ENCODE results near the gene LRRC18.

Gene LRRC18
- long read RNA-seq, donor 1 = 0 reads
- long read RNA-seq, donor 2 = 0 reads
- long read RNA-seq, donor 3 = 0 reads
- long read RNA-seq, donor 4 = 0 reads
- long read RNA-seq, donor 5 = 0 reads
- long read RNA-seq, donor 6 = 0 reads
- long read RNA-seq, donor 7 = 0 reads
- long read RNA-seq, donor 8 = 0 reads

- DNase-seq = no peak
Observed at GRCh38 chr10:48939790-48940325, at the start of gene LRRC18. TSS of gene LRRC18 (minus strand) at chr10:48939840. CDS start at chr10:48914155, 25,685 bp downstream.

GRCh38 chr10:48985621-48986158 lies 46.0 kb upstream of the LRRC18 start:
- DNase-seq = no peak

GRCh38 chr10:48983648-48984351 lies 44.2 kb upstream of the LRRC18 start:
- DNase-seq = no peak

- no peak for DNase-seq
Observed at GRCh38 chr10:48982584-48982983, 42.9 kb upstream of the LRRC18 start.

DNA sequence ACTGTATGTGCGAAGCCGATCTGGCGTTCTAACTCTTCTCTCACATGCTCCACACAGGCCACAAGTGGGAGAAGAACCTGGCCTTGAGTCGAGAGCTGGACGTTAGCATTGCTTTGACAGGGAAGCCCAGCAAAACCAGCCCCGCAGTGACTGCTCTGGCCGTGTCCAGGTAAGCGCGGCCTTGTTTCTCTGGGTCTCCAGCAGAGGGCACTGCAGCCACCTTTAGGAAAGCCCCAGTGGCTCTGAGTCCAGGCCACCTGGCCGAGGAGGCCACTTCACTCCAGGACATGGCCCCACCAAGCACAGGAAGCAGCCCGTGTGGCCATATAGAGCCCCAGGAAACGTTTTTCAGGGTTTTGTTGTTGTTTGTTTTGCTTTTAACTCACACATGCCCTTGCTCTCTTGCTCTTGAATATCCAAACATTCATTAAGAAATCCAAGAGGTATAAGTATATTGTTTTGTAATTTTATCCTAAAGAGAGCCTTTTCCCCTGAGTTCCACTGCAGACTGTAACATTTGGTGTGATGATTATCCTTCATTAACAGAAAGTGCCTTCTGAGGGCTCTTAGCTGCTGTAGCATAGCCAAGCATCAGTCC lies 41.8 kb upstream of the LRRC18 start:
- peak; percentile 49 for DNase-seq

GRCh38 chr10:48978318-48978717 lies 38.7 kb upstream of the LRRC18 start:
- no peak for DNase-seq

DNA sequence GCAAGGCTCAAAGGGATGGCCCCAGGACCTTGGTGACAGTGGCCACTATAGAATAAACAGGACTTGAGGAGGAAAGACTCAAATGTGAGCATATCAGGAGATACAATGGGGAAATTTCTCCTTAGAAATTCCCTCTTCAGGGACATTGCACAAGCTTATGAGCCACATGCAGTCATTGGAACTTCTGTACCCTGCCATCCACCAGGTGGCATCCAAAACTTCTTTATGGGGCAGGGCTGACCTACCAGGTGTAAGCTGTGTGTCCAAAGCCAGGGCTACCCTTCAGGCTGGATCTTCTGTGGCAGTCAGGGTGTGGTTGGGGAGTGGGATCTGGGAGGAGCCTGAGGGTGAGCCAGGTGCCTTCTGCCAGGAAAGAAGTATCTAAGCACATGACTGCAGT lies 36.6 kb upstream of the LRRC18 start:
- no peak for DNase-seq

DNA sequence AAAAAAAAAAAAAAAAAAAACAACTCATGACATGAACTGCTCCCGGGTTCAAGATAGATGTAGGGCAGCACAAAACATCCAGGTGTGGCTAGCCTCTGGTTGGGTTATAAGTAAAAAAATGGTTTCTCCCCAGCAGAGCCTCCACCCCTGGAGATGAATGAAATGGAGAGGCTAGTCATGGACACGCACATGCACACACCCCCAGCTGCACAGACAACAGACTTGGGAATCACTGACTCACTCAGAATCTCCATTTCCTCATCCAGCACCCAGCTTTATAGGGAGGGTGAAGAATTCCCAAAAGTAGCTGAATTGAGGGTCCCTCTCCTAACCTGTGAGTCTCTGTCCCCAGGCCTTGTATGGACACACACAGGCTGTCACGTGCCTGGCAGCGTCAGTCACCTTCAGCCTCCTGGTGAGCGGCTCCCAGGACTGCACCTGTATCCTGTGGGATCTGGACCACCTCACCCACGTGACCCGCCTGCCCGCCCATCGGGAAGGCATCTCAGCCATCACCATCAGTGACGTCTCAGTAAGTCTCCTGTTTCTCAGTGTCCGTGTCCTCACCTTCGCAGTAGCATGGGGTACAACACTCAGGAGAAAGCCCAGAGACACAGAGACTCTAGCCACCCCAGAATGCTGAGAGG lies 35.0 kb upstream of the LRRC18 start:
- no peak for DNase-seq

DNA sequence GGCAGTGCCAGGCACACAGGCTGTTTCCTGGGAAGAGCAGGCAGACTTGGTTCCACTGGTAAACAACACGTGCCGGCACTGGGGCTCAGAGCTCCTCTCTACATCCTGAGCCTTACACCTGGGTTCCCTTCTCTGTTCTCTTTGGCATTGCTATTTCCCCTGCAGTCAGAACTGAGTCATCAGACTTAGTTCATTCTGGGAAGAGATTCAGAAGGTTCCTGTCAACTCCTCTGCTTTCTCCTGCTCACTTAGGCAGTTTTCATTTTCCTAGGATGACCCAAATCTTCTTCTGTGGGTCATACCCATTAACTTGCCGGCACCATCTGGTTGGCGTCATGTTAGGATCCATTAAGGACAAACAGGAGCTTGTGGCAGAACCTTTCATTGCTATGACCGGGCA lies 33.4 kb upstream of the LRRC18 start:
- DNase-seq = no peak

DNA sequence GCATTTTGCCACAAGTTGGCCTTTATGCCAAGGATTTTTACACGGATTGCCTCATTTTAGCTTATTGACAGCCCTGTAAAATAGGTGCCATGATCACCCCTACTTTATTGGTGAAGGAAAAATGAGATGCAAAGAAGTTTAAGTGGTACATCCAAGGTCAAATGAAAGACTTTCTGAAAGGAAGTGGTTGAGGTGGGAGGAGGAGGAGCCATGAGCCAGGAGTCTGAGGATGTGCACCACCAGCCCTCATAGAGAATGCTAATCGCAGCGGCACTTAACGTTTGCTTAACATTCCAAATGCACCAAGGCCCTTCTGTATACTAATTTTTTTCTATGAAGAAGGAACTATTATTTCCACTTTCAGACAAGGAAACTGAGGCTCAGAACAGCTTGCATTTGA lies 31.0 kb upstream of the LRRC18 start:
- no peak for DNase-seq

DNA sequence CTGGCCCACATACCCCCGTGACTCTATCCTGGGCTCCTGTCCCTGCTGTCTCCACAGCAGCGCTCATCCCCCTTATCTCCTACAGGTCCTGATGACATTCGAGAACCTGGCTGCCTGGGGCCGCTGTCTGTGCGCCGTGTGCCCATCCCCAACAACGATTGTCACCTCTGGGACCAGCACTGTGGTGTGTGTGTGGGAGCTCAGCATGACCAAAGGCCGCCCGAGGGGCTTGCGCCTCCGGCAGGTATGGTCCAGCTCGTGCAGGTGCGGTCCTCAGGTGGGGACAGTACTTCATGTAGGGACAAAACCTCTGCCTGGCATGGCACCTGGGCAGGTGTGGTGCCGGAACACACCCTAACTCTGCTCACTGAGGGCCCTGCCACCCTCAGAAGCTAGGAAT lies 30.4 kb upstream of the LRRC18 start:
- no peak for DNase-seq

- DNase-seq = no peak
Observed at GRCh38 chr10:48968036-48968435, 28.4 kb upstream of the LRRC18 start.

DNA sequence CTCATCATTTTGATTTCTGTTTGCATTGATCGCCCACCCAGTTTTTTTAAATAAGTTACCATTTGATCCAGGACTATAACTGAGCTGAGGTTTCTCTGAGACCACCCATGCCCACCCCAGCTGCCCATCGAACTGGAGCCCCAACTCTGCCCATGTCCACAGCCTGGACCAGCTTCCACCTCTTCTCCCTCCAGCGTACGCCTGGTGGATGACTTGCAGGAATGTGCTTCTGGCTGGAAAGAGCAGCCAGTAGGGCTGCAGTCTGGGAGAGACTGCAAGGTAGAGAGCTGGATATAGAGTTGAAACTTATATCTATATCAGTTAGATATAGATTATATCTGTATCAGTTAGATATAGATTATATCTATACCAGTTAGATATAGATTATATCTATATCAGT lies 25.8 kb upstream of the LRRC18 start:
- DNase-seq = no peak

DNA sequence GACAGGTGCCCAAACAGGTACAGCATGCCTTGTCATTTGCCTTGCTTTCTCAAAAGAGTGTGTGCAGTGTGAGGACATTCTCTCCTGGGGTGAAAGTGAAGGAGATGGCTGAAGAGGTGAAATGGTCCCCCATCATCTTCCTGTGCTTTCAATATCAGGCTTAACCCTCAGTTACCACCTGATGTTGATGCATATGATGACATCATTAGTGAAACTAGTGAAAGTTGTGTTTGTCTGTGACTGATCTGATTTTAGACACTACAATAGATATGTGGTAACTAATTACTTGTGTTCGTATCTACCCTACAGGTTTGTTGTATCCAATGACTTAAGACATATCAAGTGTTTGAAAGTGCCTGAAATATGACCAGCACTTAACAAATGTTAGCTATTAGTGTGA lies 24.4 kb upstream of the LRRC18 start:
- no peak for DNase-seq

GRCh38 chr10:48958598-48959190 lies 19.1 kb upstream of the LRRC18 start:
- DNase-seq = no peak

GRCh38 chr10:48957361-48958151 lies 17.9 kb upstream of the LRRC18 start:
- DNase-seq = no peak

DNA sequence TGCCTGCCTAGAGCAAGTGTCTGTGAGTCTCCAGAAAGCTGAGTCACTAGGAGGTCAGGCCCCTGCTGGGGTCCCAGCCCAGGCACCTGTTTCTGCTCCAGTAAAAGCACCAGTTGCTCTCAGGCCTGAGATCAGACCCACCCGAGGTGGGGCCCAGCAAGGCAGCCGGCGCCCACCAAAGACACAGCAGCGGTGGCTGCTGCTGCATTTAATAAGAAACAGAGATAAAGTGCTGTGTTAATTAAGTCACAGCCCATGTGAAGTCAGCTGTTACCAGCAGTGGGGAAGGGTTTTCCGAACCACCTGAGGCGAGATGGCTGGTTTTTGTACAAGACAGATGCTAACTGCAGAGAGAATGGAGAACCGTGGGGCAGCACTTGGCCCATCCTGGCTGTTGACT lies 12.1 kb upstream of the LRRC18 start:
- DNase-seq = no peak

GRCh38 chr10:48948470-48949037 lies 8.9 kb upstream of the LRRC18 start:
- DNase-seq = no peak

- no peak for DNase-seq
Observed at GRCh38 chr10:48947690-48948469, 8.2 kb upstream of the LRRC18 start.

DNA sequence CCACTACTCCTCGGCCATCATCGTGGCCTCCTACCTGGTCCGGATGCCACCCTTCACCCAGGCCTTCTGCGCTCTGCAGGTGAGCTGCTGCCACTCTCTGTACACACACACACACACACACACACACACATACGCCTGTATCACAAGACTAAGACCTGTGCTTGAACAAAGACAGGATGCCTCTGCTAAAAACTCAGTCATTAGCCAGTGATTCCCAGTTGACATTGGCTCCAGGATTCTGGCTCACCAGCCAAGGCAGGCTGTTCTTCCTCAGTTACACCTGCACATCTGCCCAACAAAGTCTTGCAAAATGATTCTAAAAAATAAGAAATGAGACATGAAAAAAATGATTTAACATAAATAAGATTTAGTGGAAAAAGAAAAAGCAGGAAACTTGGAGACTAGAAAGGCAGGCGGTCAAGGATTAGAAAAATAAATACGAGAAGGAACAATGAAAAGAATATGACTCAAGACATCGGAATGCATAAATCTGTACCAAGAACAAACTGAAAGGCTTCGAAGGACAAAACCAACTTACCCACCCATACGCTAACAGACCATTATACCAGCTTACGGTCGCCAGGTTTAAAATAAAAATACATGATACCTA lies 7.4 kb upstream of the LRRC18 start:
- no peak for DNase-seq

All from right kidney (tissue), 9 donors.